ENCODE measurements around the gene HSD3B7.

Gene HSD3B7

GRCh38 chr16:31031276-31031675, 46.3 kb downstream of the HSD3B7 start:
- no peak for DNase-seq

- peak; percentile 97 to 98 for DNase-seq
These were observed 48.0 kb downstream of the HSD3B7 start, which contains the start of gene STX4 for GRCh38 chr16:31032736-31033708. TSS of gene STX4 (plus strand) at chr16:31033558. CDS start at chr16:31033806, 248 bp downstream.

- peak; percentile 90 to 92 for DNase-seq
These were observed 48.9 kb downstream of the HSD3B7 start for GRCh38 chr16:31033709-31034492.

- DNase-seq = no peak
These were observed 51.7 kb downstream of the HSD3B7 start for GRCh38 chr16:31036691-31037090.
